Body of pancreas (tissue), 4 donors: Measurements from ENCODE around the gene ERAS.

Experiments
- CTCF ChIP-seq, 7 experiments: fragments of 450-650 bp in 4 of 7; fragments of 200-600 bp in 3 of 7; sonication (generic) in 3 of 7; IDR thresholded peaks; one replicate each; pipeline ENCODE4 v1.5.1; 2016 to 2019; ENCODE audit warnings: antibody characterized with exemption in 7 of 7
- POLR2A ChIP-seq, 3 donors: fragments of 450-650 bp; IDR thresholded peaks; one replicate each; pipeline ENCODE4 v1.6.1; 2016; ENCODE audit warnings: antibody characterized with exemption in 3 of 3, mild to moderate bottlenecking in 2 of 3

GRCh38 chrX:48786825-48787504 lies 39.3 kb upstream of the ERAS start:
- TF ChIP-seq CTCF (IDR thresholded peaks at IDR 0.05) (no peak), POLR2A (IDR thresholded peaks at IDR 0.05) (no peak)
